Measurements from ENCODE around the gene IL1B.
"Not testable (repeated sequence)": the region's sequence is repeated elsewhere in the genome, so short reads cannot be mapped to it uniquely, and the experiment has no call there.

Gene IL1B

DNA sequence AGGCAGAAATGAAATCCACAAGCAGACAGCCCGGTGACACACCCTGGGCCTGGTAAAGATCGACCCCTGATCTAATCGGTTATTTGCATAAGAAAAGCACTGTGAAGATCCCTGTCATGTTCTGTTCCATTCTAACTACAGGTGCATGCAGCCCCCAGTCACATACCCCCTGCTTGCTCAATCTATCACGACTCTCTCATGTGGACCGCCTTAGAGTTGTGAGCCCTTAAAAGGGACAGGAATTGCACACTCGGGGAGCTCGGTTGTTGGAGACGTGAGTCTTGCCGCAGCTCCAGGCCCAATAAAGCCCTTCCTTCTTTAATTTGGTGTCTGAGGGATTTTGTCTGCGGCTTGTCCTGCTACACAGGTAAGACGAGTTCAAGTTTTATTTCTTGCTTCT, 13.4 kb upstream of the IL1B start:
- no peak for DNase-seq

DNA sequence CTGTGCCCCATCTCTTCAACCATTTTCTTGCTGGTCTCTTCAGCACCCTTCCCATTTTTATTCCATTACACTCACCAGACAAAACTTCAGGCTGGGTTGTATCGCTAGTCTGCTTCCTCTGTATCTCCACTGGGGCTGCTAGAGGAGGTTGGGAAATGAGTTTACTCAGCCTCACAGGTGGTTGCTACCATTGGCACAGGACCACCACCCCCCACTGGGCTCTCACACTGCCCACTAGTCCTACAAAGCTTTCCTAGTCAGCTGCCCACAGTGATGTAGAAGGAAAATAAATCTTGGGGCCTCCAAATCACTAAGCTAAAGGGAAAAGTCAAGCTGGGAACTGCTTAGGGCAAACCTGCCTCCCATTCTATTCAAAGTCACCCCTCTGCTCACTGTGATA, 12.3 kb upstream of the IL1B start:
- DNase-seq: no peak

DNA sequence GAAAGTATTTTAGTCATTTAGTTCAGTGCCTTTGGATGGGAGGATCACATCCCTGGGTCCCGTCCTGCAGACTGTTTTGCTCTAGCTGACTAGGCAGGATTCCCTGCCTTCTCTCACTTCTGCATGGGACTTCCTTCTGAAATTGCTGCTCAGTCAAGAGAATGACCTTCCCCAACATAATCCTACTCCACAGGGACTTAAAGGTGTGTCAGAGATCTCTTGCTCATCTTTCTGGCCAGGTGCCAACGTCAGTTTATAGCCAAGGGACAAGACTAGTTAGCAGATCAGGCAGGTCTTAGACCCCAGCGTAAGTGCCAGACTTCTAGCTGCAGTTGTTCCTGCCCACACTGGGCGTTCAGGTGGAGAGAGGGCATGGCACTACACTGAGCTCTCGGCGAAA, 9.5 kb upstream of the IL1B start:
- no peak for DNase-seq

DNA sequence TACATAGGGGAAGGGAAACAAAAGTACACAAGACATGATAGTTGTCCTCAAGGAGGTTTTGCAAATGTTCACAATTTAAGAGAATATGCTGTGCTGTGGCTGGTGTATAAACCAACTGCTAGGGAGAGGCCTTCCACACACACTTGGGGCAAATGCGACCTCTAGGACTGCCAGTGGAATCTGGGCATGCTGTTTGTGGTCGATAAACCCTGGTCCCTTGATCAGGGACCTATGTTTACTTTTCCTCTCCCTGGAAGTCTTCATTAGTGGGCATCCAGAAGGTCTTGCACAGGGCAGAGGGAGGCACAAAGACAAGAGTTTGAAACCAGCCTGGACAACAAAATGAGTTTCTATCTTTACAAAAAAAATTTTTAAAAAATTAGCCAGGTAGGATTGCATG, 7.3 kb upstream of the IL1B start:
- no peak for DNase-seq

DNA sequence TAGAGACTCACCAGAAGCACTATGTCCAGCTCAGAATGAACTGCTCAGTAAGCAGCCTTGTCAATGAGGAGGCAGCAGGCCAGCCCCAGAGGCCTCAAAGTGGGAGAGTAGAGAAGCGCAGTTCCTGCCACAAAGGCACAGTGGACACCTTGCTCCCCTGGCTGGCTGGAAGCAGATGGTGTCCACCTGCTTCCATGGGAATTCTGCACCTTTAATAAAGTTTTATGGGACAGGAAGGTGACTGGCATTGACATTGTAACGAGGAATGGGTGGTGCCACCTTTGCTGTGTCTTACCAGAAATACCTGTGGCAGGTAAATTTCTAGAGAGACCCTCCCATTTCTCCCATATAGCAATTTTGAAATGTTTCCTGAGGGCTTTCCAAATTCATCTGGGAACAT, 6.7 kb upstream of the IL1B start:
- DNase-seq: no peak

DNA sequence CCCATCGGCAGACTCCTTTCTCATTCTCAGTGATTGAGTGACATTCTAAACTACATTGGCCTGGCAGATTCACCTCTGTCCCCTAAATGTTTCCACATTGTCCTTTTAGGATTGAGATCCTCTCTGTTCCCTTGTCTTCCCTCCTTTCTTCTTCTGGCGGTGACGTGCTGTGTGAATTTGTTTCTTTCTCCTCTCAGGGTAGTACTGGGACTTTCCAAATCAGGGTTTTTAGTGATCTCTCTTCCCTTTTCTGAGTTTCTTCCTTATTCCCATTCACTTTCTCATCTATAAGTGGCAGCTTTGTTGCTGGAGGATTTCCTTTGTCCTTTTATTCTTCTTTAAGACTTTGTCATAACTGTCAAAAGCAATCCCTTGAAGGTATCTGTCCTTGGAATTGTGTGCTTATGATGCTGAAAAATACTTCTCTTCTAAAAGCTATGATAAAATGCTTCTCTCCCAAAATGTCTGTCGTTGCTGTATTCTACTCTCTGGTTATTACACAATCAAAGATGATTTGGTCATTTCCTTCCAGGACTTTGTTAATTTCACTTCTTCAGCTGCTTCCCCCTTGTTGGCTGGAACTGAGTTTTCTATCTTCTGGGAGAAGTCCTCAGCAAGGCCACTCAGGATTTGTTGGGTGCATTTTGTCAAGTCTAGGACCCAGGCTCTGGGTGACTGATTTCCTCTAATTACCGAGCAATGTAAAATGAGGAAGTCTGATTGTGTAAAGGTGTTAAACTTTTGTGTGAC, 4.9 kb upstream of the IL1B start:
- no peak for DNase-seq

DNA sequence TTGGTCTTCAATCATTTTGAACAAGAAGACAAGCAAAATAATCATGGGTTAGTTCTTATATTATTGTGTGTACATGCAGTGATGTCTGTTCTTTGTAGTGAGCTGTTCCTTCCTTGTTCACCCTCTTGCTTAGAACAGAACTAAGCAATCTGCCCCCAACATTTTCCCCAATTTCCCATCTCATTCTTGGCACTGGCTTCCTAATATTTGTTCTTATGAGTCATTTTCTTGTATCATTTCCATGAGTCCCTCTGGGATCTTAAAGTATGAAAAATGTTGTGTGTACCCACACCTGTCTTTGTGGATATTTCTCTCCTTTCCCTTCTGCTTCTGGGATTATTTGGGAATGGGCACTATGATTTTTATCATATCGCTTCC, 3.5 kb upstream of the IL1B start:
- no peak for DNase-seq

DNA sequence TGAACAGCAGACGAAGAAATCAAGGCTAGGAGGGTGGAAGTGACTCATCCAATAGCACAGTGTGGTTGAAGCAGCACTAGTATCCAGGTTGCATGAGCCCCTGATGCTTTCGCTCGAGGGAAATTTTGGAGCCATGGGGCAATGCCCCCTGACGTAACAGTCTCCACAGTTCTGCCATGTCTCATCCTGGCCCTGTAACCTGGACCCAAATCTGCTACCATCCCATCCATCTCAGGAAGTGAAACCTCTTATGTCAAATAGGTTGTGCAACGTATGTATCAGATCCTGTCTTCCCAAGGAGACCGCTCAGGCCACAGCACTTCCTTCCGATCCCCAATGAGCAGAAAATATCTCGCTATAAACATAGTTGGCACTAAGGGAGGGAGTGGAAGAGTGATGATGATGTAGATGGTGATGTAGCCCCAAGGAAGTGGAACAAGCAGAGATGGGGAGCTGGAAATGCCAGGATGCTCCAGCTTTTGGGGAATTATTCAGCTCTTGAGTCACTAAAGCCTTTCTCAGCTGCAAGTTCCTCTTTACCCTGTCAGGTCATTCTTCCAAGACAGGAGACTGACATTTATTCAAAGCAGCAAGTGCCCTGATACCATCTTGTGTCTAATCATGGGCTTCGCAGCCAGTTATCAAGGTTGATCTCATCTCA, 3.0 kb upstream of the IL1B start:
- no peak for DNase-seq

DNA sequence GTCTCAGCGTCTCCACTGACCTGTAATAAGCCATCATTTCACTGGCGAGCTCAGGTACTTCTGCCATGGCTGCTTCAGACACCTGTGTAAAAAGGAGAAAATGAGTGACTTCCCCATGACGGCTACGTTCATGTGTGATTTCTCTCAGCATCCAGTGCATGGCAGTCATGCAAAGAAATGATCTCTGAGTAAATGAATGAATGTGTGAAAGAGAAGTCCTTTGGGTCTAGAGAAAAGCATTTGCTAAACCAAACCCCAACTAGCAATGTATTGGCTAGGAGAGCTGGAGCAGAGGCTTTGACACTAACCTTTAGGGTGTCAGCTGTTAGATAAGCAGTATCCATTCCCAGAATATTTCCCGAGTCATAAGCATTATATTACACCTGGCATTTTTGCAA, 417 bp downstream of the IL1B start:
- no peak for DNase-seq

DNA sequence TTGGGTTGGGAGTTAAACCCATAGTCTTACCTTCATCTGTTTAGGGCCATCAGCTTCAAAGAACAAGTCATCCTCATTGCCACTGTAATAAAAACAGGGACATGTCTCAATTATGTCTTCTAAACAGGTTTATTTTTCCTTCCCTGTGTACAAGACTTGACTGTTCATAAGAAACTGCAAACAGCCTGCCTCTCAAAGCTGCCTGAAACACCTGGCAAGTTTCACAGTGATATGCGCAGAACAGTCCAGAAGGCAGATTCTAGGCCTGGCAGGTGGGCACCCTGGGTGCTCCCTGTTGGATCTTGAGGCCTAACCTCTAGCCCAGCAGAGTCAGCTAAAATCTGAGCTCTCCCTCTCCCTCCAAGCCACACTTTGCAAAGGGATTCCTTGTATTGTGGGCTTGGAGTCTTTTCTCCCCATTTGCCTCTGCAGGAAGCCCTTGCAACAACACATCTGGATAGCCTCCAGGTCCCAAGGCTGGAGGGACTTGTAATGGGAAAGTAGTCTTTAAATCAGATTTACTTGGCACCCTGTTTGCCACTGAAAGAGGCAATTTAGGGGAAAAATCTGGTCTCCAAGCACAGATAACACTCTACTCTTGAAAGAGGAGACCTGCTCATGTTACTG, 930 bp downstream of the IL1B start:
- DNase-seq: no peak

DNA sequence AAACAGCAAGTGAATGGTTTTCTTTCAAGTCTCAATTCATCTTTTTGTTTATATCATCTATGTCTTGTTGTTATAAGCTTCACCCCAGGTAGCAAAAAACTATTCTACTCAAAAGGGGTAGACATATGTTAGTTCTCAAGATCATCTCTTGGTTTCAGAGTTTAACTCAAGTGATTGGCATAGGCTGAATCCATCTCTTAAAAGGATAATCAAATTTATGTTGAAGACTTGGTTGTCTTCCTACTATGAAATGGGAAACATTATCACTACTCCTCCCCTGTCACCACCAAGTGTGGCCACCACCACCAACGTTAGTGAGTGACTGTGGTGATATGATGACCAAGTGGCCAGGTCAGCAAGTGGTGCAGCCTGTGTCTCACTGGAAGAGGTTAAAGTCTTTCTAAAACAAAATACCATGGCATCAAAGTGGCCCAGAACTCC, 1.5 kb downstream of the IL1B start:
- no peak for DNase-seq

DNA sequence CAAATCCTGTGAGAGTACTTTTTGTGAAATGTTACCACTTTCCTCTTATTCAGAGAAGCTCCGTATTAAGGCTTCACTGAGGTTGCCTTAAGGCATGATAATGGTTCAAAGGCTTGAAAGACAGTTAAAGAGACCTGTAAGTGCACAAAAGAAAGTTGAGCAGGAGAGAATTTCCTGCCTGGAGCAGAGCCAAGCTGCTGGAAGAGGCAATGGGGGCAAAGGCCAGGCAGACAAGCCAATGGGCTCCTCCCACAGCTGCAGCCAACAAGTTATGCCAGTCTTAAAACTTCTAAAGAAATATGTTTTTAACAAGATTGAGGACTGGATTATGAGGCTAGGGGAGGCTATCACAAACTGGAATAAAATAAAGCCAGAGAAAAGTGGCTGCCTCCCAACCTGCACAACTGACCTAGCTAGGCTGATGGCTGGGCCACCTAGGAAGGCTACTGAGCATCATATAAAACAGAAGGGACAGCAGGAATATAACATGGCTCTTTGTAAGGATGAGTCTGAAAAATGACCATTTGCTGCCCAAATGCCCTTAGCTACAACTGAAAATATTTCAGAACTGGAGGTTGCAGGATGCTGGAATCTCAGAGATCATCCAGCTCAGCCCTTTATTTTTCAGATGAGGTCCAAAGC, 2.1 kb downstream of the IL1B start:
- DNase-seq: no peak

DNA sequence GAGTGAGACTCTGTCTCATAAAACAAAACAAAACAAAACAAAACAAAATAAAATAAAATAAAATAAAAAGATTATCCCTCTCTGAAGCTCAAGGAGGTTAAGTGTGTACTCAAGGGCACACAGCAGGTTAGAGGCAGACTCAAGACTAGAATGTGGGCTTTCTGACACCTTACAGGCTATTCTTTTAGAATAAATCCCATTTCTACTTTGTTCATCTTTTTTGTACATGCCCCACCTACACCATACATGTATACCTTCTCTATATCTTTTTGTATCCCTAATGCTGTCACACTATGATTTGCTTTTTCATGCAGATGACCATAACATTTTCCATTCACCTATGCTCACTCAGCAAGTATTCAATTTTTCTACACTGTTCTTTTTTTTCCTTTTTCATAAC, 2.6 kb downstream of the IL1B start:
- DNase-seq: no peak

DNA sequence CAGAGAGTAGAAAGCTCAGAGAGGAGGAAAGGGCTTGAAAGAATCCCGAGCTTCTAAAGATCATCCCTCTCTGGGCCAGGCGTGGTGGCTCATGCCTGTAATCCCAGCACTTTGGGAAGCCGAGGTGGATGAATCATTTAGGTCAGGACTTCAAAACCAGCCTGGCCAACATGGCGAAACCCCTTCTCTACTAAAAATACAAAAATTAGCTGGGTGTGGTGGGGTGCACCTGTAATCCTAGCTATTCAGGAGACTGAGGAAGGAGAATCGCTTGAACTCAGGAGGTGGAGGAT, 3.0 kb downstream of the IL1B start:
- DNase-seq: not testable (repeated sequence)

DNA sequence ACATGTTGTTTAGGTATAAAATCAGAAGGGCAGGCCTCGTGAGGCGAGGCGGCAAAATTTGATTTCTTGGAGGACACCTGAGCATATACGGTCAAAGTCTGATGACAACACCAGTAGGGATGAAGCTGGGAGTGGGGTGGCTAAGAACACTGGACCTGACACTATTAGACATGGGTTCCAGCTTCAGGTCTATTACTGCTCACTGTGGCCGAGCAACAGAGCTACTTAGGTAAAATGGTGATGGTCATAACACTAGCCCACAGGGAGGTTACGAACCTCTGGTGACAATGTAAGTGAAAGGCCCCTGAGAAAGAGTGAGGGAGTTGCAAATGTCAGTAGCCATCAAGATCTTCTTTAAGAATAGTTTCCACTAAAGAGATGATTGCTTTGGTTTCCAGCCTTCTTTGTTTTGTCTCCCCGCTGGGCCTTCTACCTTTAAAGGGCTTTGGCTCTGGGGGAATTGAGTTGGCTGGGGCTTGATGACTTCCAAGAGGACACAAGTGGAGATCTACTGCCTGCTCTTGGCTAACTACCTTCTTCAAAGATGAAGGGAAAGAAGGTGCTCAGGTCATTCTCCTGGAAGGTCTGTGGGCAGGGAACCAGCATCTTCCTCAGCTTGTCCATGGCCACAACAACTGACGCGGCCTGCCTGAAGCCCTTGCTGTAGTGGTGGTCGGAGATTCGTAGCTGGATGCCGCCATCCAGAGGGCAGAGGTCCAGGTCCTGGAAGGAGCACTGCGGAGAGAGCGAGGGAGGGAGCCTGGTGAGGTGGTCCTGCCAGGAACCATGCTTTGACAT, 3.5 kb downstream of the IL1B start:
- no peak for DNase-seq

DNA sequence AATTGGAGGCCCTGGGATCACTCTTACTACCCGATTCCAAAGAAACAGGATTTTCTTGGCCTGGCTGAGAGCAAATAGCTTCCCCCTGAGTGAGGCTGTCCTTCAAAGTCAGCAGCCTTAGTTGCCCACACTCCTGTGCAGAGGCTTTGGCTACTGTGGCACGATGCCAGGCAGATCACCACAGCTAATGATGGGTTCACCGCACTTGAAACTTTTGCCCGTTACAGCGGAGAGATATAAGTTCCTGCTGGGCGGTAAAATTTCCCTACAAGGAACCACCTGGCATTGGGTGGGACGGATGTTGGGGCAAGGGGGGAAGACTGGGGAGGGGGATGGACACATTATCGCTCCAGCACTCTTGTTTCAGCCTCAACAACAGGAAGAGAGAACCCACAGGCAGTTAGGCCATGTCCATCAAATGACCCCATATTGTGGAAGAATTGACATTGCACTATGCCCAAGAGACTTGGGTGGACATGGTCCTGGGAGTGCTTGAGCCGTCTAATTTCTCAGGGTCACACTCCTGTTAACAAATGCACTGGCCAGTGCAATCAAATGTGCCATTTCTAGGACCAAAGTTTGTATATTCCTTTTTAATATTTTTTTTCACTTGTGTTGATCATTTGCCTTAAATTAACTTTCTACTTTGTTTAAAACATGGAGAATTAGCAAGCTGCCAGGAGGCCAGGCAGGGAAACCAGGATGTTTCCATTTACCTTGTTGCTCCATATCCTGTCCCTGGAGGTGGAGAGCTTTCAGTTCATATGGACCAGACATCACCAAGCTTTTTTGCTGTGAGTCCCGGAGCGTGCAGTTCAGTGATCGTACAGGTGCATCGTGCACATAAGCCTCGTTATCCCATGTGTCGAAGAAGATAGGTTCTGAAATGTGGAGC, 4.4 kb downstream of the IL1B start:
- no peak for DNase-seq

DNA sequence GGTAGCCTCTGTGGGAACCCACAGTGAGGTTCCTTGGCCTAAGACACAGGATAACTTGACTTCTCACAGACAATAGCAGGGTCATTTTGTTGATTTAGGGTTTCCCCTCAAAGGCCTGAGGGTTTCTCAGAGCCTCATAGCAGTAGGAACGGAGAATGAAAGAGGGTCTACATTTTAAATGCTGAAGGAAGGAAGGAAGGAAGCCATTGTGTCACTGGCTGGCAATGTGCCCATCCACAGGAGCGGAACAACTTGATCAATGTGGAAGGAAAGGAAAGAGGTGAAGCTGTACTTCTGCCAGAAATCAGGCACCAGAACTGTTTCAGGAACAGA, 5.1 kb downstream of the IL1B start:
- DNase-seq: no peak

DNA sequence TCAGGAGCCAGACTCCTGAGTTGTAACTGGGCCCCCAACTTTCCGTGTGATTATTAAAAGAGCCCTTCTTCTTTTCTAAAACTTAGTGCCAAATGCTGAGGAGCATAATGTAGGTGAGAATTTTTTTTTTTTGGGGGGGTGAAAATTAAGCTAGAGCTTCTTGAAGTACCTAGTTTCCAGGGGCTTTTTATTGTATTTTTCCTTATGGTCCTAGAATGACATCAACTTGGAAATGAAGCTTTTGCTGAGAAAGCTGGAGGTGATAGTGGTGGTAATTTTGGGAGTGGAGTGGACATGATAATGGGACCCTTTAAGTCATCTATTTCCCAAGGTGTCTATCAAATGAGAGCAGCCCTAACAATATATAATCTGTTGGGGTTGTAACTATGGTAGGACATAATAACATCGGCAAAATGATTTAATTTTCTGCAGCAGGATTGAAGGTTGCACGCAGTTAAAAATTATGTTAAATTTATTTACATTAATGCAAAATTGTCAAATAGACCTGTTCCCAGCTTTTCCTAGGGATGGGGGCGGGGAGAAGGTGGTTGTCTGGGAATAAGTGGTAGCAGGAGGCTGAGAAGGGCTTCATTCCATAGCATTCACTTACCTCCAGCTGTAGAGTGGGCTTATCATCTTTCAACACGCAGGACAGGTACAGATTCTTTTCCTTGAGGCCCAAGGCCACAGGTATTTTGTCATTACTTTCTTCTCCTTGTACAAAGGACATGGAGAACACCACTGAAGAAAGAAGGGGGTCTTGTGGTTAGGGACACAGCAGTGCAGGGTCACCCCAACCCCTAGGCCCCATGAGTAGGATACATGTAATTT, 5.7 kb downstream of the IL1B start:
- no peak for DNase-seq

DNA sequence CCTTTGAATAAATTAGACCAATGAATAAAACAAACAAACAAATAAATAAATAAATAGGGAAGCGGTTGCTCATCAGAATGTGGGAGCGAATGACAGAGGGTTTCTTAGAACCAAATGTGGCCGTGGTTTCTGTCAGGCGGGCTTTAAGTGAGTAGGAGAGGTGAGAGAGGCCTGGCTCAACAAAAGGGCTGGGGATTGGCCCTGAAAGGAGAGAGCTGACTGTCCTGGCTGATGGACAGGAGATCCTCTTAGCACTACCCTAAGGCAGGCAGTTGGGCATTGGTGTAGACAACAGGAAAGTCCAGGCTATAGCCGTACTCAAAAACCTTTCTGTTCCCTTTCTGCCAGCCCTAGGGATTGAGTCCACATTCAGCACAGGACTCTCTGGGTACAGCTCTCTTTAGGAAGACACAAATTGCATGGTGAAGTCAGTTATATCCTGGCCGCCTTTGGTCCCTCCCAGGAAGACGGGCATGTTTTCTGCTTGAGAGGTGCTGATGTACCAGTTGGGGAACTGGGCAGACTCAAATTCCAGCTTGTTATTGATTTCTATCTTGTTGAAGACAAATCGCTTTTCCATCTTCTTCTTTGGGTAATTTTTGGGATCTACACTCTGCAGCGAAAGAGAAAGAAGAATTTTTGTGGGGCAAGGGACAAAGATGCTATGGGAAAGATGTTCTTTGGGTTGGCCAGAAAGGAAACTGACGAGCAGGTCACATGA, 6.5 kb downstream of the IL1B start:
- no peak for DNase-seq

DNA sequence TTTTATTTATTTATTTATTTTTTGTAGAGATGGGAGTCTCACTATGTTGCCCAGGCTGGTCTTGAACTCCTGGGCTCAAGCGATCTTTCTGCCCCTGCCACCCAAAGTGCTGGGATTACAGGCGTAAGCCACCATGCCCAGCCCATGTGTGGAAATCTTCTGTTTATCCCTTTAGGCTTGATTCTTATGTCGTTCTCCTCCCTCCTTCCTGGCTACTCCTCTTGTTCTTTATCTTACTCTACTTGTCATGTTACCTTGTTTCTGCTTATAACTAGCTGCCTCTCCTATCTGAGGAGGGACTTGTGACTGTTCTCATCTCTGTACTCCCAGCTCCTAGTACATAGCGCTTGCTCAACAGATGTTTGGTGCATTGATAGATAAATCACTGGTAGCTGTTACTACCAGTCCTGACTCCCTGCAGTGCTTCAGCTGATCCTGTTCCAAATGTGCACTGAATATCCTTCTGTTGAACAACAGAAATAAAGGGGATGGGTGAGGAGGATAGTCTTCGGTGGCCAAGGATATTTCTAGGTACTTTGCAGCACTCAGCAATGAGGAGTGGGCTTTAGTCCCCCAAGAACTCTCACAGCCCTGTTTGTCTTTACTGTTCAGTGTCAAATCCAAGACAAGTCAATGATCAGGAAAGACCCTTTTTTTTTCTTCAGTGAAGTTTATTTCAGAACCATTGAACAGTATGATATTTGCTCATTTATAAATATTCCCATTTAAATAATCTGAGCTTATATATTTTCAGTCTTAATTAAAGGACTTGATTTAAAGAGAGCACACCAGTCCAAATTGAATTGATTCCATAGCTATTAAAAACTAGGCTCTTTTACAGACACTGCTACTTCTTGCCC, 7.2 kb downstream of the IL1B start:
- no peak for DNase-seq
